Endometrium (tissue), 2 donors: ENCODE measurements around the gene TCF19.
"Not testable (repeated sequence)": the region's sequence is repeated elsewhere in the genome, so short reads cannot be mapped to it uniquely, and the experiment has no call there.

Experiments
- FAIRE-seq: peaks from 2 replicates; lab custom pipeline; 2012; peaks lifted over from hg19 to GRCh38; lab: Jason Lieb, UNC
- donor health status: control.
- donor health status: control.

Gene TCF19

GRCh38 chr6:31183287-31183686, 24.9 kb downstream of the TCF19 start:
- FAIRE-seq: not testable (repeated sequence)

GRCh38 chr6:31183859-31184258, 25.5 kb downstream of the TCF19 start:
- not testable (repeated sequence) for FAIRE-seq

DNA sequence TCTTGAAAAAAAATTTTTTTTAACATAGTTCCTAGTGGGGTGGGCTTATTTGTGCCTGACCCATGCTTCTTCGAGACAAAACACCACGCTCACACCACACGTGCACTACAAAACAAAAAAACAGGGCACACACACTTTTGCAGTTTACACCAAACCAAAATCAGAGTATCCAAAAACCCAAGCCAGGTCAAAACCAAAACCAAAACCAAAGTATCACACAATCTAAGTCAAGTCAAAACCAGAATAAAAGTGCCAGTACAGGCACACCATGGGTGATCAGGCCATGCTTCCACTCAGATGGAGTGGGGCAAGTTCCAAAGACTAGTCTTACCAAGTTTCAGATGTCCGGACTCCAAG, 27.3 kb downstream of the TCF19 start:
- not testable (repeated sequence) for FAIRE-seq

- no peak for FAIRE-seq
Measured at GRCh38 chr6:31186052-31186734, 27.8 kb downstream of the TCF19 start.

DNA sequence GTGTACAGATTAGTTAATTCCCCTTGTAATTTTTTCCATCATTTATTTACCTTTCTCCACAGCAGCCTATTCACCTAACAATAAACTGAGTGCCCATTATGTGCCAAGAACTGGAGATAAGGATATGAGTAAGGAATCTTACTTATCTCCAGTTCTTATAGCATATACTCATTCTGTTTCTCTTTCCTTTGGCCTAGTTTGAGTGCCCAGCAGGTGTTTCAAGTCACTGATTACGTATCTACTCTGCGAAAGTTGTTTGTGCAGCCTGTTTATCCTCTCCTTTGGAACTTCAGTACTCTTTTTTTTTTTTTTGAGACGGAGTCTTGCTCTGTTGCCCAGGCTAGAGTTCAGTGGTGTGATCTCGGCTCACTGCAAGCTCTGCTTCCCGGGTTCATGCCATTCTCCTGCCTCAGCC, 29.4 kb downstream of the TCF19 start:
- no peak for FAIRE-seq

- FAIRE-seq: not testable (repeated sequence)
Measured at GRCh38 chr6:31189223-31189622, 30.8 kb downstream of the TCF19 start.

DNA sequence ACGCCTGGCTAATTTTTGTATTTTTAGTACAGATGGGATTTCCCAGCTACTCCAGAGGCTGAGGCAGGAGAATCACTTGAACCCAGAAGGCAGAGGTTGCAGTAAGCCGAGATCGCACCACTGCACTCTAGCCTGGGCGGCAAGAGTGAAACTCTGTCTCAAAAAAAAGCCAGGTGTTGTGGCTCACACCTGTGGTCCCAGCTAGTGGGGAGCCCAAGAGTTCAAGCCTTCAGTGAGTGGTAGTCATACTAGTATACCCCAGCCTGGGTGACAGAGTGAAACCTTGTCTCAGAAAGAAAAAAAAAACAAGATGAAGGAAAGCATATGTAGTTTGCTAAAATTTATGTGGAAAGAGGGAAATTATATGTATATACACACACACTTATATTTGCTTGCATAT, 32.1 kb downstream of the TCF19 start:
- no peak for FAIRE-seq

GRCh38 chr6:31192431-31193105, 34.2 kb downstream of the TCF19 start:
- FAIRE-seq: not testable (repeated sequence)

- FAIRE-seq: no peak
Measured at GRCh38 chr6:31193206-31193605, 34.8 kb downstream of the TCF19 start.

DNA sequence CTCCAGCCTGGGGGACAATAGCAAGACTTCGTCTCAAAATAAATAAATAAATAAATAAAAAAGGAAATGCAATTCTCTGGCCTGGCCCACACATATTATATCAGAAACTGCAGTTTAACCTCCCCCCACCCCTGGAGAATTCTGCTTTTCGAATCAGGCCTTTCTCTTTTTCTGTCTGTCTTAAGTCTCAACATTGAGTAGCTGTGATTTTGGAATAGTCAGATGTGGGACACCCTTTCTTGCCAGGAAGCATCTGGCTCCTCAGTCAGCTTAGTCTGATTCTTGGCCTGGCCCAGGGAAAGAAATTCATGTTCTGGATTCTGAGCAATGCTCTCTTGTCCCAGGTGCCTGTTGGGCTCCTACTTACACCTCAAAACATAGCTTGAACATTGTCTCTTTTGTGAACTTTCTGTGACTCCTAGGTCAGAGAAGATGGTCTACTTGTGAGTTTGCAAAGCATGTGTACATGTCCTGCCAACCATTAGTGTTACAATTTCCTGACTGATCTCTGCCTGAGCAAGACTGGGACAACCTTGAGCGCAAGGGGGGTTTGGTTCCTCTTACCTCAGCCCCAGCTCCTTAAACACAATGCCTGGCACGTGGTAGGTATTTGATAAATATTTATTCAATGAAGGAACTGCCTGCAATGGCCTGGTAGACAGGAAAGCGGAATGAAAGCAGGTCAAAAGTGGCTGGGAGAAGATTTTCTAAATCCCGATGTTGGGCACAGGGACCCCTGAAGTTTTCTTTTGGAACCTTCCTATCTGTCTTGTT, 35.9 kb downstream of the TCF19 start:
- no peak for FAIRE-seq

GRCh38 chr6:31195308-31195979, 37.1 kb downstream of the TCF19 start:
- not testable (repeated sequence) for FAIRE-seq

- not testable (repeated sequence) for FAIRE-seq
Measured at GRCh38 chr6:31196251-31197022, 38.0 kb downstream of the TCF19 start.

DNA sequence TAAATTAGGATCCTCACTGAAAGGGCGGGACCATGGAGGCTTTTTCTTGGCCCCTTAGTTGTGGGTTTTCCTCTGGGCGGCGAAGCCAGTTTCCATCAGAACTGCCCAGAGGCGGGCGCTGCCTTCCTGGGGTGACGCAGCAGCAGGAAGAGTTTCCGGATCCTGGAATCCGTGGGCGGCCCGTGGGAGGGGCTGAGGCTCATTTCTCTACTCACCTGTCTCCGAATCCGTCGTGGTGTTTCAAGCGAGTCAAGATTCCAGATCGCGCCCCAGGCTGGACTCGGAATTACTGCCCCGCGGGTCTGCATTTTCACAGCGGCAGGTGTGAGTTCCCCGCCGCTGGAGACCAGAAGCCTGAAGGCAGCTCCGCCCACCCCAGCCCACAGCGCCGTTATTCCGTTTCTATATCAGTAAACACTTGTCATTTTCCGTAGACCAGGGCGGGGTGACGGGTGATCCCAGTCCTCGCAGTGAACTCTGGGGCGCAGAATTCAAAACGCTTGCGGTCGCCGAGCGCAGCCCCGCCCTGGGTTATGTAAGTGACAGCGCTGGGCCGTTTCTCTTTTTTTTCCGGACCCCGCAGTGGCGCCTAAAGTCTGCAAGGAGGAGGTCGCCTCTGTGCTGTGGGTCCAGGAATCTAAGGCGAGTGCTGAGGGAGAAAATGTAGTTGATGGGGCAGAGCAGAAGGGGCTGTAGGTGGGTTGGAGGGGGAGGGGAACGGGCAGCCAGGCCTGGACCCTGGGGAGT, 39.3 kb downstream of the TCF19 start:
- FAIRE-seq: no peak

DNA sequence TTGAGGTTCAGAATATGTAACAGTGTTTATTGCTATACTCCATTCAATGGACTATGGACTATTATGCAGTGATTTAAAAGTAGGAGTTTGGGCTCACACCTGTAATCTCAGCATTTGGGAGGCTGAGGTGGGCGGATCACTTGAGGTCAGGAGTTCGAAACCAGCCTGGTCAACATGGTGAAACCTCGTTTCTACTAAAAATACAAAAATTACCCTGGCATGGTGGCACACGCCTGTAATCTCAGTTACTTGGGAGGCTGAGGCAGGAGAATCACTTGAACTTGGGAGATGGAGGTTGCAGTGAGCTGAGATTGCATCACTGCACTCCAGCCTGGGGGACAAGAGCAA, 40.7 kb downstream of the TCF19 start:
- FAIRE-seq: not testable (repeated sequence)

DNA sequence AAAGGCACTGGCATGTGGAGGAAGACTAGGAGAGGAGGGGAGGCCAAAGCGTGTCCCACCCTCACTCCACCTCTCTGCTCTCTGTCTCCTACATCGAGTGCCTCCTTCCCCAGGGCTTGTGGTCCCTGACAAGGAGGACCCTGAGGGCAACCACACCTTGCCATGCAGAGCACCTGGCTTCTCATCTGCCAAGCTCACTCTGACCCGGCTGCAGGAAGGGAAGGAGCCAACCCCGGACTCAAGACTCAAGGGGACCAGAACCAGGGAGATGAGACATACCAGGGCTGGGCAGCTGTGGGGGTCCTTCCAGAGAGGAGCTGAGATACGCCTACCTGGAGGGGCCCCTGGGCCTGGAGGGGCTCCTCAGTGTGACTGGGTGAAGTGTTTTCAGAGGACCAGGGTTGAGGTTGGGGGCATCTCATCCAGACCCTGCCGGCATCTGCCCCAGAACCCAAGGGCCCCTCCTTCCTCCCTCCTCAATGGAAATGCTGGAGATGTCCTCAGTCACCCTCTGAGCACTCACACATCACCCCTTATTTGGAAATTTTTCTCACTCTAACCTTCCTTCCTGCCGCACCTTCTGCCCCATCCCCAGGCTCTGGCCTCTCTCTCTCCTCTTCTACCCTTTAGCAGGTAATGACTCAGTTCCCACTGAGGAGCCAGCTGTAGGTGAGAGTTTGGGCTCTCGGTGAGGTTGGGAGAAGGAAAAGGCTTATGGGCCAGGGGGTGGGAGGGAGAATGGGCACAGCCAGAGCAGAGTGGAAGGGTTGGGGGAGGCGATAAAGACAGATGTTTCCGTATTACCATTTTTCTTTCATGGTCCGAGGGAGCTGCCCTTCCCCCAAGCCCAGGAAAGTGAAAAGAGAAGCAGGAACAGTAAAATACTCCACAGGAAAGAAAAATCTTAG, 44.1 kb downstream of the TCF19 start:
- no peak for FAIRE-seq

DNA sequence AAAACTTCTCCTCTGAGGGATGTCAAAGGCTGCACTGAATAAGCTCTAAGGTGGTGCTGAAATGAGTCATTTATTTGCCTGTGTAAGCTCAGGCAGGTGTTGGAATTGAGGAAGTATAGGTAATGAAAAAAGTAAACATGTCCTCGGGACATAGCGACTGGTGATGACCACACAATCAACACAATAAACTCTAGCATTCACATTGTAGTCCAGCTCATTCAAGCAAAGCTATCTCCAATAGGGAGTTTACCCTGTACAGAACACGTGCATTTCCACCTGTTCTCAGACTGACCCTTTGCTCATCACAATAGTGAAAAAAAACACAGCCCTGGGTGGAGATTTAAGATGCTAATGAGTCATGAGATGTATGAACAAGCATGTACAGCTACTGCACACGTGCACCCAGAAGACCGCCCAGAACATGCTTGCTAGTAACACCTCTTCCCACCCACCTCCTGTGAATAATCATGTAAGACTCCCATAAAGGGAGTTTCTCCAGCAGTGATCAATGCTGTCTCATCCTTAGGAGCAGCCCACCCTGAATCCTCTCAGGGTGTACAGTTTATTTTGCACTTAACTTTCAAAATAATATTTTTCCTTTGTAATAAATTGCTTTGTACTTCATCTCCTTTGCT, 45.1 kb downstream of the TCF19 start:
- FAIRE-seq: no peak

DNA sequence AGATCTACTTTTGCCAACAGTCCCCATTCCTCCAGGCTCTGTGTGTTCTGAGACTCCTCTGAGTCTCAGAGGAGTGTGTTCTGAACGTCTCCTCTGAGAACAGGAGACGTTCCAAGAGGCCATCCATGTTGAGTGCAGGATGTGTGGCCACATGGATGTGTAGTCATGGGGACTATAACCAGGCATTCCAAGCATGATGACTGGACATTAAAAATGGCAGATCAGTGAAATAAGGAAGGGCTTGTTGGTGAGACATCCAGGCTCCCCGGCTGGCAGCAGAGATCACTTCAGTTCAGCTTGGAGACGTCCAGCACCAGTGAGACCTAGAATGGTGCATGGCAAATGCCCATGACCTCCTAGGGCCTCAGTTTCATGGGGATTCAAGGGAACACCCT, 46.4 kb downstream of the TCF19 start:
- FAIRE-seq: no peak

DNA sequence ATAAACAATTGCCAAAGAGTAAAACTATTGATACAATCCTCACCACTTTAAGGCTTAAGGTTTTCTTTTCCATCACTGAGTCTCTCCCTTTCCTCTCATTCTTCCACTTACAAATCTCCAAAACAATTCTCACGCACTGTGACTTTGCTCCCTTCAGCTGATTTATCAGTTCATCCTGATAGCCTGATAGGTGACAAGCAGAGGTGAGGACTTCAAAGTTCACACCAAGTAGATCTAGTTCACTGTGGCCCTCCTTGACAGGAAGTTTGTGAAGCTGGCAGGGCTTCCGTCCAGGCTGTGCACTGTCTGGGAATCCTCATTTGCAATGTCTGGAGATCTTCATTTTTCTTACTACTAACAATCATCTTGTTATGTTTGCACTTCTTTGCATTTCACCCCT, 47.2 kb downstream of the TCF19 start:
- no peak for FAIRE-seq

DNA sequence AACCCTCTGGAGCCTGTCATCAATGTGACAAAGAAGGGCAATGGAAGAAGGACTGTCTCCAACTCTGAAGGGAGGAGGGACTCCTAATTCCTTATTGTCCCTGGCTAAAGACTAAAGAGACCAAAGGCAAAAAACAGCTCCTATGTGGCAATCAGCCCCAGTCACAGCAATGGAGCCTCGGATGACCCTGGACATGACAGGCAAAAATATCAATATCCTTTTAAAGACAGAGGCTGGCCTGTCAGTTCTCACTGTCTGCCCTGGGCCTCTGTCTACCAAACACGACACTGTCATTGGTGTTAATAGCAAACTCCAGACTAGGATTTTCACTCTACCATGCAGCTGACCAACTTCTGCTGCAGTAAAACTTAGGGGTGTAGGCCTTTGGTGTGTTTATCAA, 50.1 kb downstream of the TCF19 start:
- FAIRE-seq: no peak

- no peak for FAIRE-seq
Measured at GRCh38 chr6:31209137-31209536, 50.7 kb downstream of the TCF19 start.
